ENCODE measurements around the gene FOXP2.

The FOXP2 gene

DNA sequence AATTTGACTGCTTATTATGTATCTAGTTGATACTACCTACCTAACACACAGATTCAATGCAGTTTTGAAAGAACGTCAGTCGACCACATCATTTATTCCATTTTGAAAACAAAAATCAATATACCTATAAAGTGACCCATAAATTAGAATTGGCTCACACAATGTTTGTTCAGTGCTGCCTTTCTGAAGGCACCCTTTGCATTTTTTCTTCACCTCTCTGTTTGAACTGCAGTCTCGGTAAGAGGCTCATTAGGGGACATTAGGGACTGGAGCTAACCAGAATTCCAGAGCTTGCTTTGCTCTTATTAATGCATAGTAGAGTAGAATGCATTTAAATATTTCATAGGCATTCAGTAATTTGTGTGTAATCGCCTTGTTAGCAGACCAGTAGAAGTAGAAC lies 234.1 kb downstream of the FOXP2 start:
- H3K27ac ChIP-seq (ENCODE audit: low read depth, low read length, poor library complexity, severe bottlenecking): no peak overlapping the region
- H3K9me2 ChIP-seq (ENCODE audit: low read depth, low read length): no peaks in the 10 kb centered on the region
- H2AFZ ChIP-seq (ENCODE audit: low read length): no peak overlapping the region
- no peaks in the 10 kb centered on the region for H3K27me3 ChIP-seq (ENCODE audit: insufficient read depth, low read length)
- H3K79me2 ChIP-seq (ENCODE audit: insufficient read depth, low read length): no peaks in the 10 kb centered on the region
- no peak for TF ChIP-seq EZH2 (IDR thresholded peaks at IDR 0.05; ENCODE audit: borderline replicate concordance, low read length)
- TF ChIP-seq, protein P1, sequence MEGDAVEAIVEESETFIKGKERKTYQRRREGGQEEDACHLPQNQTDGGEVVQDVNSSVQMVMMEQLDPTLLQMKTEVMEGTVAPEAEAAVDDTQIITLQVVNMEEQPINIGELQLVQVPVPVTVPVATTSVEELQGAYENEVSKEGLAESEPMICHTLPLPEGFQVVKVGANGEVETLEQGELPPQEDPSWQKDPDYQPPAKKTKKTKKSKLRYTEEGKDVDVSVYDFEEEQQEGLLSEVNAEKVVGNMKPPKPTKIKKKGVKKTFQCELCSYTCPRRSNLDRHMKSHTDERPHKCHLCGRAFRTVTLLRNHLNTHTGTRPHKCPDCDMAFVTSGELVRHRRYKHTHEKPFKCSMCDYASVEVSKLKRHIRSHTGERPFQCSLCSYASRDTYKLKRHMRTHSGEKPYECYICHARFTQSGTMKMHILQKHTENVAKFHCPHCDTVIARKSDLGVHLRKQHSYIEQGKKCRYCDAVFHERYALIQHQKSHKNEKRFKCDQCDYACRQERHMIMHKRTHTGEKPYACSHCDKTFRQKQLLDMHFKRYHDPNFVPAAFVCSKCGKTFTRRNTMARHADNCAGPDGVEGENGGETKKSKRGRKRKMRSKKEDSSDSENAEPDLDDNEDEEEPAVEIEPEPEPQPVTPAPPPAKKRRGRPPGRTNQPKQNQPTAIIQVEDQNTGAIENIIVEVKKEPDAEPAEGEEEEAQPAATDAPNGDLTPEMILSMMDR (IDR thresholded peaks at IDR 0.05; ENCODE audit: low read length): no peak
- H3K4me2 ChIP-seq (ENCODE audit: low read length): no peak overlapping the region
- H3K36me3 ChIP-seq (ENCODE audit: insufficient read depth, low read length): no peaks in the 10 kb centered on the region
- no peak overlapping the region for H3K9ac ChIP-seq (ENCODE audit: low read length)
- H4K20me1 ChIP-seq (ENCODE audit: insufficient read depth, low read length): no peaks in the 10 kb centered on the region
- no peaks in the 10 kb centered on the region for H3K4me1 ChIP-seq (ENCODE audit: insufficient read depth, low read length, severe bottlenecking)
- H3F3A ChIP-seq (ENCODE audit: insufficient read depth, low read length): no peaks in the 10 kb centered on the region
- no peaks in the 10 kb centered on the region for H3K9me3 ChIP-seq (ENCODE audit: low read length)
- no peak overlapping the region for H3K4me3 ChIP-seq (ENCODE audit: low read depth, low read length, poor library complexity, severe bottlenecking)

DNA sequence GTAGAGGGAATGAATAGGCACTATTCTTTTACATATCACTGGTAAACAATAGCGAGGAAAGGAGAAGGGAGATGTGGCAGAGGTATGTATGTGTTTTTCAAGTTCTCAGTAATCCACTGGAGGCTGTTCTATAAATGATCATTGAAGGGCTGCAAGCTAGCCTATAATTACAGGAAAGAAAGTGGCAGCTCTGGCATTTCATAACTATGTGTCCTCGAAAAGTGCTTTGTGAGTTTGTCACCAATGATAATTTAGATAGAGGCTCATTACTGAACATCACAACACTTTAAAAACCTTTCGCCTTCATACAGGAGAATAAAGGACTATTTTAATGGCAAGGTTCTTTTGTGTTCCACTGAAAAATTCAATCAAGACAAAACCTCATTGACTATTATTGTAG lies 235.1 kb downstream of the FOXP2 start:
- Histone ChIP-seq H3K4me1 (ENCODE audit: insufficient read depth, low read length, severe bottlenecking) (no peaks in the 10 kb centered on the region), H3K27ac (ENCODE audit: low read depth, low read length, poor library complexity, severe bottlenecking) (no peak overlapping the region), H3K27me3 (ENCODE audit: insufficient read depth, low read length) (no peaks in the 10 kb centered on the region), H4K20me1 (ENCODE audit: insufficient read depth, low read length) (no peaks in the 10 kb centered on the region), H3K9me3 (ENCODE audit: low read length) (no peaks in the 10 kb centered on the region), H3K4me3 (ENCODE audit: low read depth, low read length, poor library complexity, severe bottlenecking) (no peak overlapping the region), H3K4me2 (ENCODE audit: low read length) (no peak overlapping the region), H3K9me2 (ENCODE audit: low read depth, low read length) (no peaks in the 10 kb centered on the region), H3K9ac (ENCODE audit: low read length) (no peak overlapping the region), H3K79me2 (ENCODE audit: insufficient read depth, low read length) (no peaks in the 10 kb centered on the region), H3F3A (ENCODE audit: insufficient read depth, low read length) (no peaks in the 10 kb centered on the region), H2AFZ (ENCODE audit: low read length) (no peak overlapping the region), H3K36me3 (ENCODE audit: insufficient read depth, low read length) (no peaks in the 10 kb centered on the region)
- TF ChIP-seq, protein P1 (IDR thresholded peaks at IDR 0.05; ENCODE audit: low read length): no peak
- TF ChIP-seq EZH2 (IDR thresholded peaks at IDR 0.05; ENCODE audit: borderline replicate concordance, low read length): no peak

DNA sequence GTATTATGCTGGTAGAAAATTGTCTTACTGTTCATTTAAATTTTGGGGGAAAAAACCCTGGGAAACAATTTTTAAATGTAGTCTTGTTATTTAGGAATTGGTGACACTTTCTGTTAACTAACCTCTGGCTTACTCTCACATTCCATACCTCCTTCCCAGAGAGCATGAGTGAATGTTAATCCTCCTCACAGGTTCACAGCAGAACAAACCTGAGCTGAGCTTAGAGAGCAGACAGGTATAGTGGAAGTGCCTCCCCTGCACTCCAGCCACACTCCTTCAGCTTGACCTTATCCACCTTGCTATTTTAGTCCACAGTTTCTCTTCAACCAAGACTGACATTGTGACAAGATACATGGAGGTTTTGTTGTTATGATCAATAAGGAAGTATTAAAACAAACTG lies 235.9 kb downstream of the FOXP2 start:
- H3K4me2 ChIP-seq (ENCODE audit: low read length): no peak overlapping the region
- H3F3A ChIP-seq (ENCODE audit: insufficient read depth, low read length): no peaks in the 10 kb centered on the region
- H3K79me2 ChIP-seq (ENCODE audit: insufficient read depth, low read length): no peaks in the 10 kb centered on the region
- no peak overlapping the region for H3K4me3 ChIP-seq (ENCODE audit: low read depth, low read length, poor library complexity, severe bottlenecking)
- TF ChIP-seq, protein P1 (IDR thresholded peaks at IDR 0.05; ENCODE audit: low read length): no peak
- TF ChIP-seq EZH2 (IDR thresholded peaks at IDR 0.05; ENCODE audit: borderline replicate concordance, low read length): no peak
- no peaks in the 10 kb centered on the region for H4K20me1 ChIP-seq (ENCODE audit: insufficient read depth, low read length)
- no peaks in the 10 kb centered on the region for H3K9me3 ChIP-seq (ENCODE audit: low read length)
- no peak overlapping the region for H3K9ac ChIP-seq (ENCODE audit: low read length)
- H3K27ac ChIP-seq (ENCODE audit: low read depth, low read length, poor library complexity, severe bottlenecking): no peak overlapping the region
- H3K4me1 ChIP-seq (ENCODE audit: insufficient read depth, low read length, severe bottlenecking): no peaks in the 10 kb centered on the region
- H3K36me3 ChIP-seq (ENCODE audit: insufficient read depth, low read length): no peaks in the 10 kb centered on the region
- no peaks in the 10 kb centered on the region for H3K27me3 ChIP-seq (ENCODE audit: insufficient read depth, low read length)
- no peaks in the 10 kb centered on the region for H3K9me2 ChIP-seq (ENCODE audit: low read depth, low read length)
- H2AFZ ChIP-seq (ENCODE audit: low read length): no peak overlapping the region
